Kidney glomerular epithelial cell (primary cell): Measurements from ENCODE around the gene TUT4.

ENCODE experiments used
- DNase-seq: peaks from one replicate; lab custom pipeline; 2025; lab: John Stamatoyannopoulos, UW

TUT4 gene

DNA sequence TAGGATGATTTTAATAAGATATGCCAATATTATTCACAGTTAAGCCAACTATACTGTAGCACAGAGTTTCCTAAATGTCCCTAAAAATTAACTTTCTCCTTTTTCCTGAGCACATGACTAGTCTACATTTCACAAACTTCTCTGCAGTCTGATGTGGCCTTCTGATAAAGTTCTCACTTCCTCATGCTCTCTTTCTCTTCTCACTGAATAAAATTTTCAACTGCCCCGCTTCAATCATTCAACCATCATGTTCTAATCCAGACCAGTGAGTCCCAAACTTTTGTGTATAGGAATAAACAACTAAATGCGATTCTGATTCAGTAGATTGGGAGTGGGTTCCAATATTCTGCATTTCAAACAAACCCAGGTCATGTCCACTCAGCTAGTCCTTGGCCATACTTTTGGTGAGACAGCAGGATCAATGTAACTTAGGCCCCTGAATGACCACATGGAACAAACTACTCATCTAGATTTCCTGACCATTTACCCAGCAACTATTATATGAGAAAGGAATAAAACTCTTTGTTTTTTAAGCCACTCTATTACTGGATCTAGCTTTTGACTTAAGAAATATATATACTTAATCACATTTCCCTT is 20.1 kb downstream of the TUT4 start:
- DNase-seq, result no peak

DNA sequence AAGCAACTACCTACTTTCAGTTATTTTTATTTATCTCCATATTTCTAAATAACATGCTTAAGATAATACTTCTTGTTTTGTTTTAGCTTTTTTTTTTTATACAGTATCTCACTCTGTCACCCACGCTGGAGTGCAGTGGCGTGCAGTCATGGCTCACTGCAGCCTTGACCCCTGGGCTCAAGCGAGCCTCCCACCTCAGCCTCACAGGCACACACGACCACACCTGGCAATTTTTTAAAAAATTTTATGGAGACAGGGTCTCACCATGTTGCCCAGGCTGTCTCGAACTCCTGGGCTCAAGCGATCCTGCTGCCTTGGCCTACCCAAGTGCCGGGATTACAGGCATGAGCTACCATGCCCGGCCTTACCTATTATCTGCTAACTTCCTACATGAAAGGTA is 20.6 kb downstream of the TUT4 start:
- no peak for DNase-seq

DNA sequence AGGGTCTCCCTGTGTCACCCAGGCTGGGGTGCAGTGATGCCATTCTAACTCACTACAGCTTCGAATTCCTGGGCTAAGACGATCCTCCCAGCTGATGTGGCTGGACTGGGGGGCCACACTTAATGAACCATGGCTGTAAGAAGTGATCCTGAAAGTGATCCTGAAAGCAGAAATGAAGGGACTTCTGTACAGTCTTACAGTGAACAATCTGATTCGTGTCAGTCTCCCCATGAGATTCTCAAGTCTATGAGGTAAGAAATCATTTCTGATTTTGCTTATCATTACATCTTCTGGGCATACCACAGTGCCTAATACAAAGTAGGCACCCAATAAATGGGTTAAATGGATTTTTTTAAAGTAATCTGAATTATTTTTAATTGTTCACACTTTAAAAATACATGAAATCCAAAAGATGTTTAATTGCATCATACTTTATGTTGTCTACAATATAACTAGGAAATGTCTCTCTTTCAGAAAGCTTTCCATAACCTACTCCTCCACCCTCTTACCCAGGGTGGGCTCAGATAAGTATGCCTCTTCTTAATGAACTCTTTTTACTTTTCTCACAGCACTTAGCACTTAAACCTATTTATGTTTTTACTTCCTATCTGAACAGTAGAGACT is 21.5 kb downstream of the TUT4 start:
- DNase-seq, result no peak

DNA sequence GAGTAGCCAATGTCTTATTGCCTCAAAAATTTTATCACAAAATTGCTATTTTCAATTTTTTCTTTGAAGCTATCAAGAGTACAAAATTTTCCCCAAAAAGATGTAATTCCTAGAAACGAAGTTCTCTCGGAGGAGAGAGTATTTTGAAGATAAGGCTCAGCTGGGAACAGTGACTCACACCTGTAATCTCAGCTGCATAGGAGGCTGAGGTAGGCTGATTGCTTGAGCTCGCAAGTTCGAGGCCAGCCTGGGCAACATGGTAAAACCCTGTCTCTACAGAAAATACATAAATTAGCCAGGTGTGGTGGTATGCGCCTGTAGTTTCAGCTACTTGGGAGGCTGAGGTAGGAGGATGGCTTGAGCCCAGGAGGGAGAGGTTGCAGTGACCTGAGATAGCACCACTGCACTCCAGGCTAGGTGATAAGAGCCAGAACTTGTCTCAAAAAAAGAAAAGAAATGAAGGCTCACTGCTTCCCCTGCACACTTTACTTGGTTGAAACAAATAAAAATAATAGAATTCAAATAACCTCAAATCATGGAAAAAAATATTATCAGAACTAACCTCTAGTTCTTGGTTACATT is 22.2 kb downstream of the TUT4 start:
- DNase-seq, result no peak

DNA sequence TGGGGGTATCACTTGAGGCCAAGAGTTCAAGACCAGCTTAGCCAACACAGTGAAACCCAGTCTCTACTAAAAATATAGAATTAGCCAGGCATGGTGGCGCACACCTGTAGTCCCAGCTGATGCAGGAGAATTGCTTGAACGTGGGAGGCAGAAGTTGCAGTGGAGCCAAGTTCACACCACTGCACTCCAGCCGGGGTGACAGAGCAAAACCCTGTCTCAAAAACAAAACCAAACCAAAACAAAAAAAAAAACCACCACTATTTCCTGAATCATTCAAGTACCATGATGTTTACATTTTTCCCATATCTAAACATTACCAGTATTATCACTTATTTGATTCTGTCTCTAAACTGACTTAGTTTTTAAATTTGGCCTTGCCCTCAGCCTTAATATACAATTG is 29.5 kb downstream of the TUT4 start:
- DNase-seq, result no peak

DNA sequence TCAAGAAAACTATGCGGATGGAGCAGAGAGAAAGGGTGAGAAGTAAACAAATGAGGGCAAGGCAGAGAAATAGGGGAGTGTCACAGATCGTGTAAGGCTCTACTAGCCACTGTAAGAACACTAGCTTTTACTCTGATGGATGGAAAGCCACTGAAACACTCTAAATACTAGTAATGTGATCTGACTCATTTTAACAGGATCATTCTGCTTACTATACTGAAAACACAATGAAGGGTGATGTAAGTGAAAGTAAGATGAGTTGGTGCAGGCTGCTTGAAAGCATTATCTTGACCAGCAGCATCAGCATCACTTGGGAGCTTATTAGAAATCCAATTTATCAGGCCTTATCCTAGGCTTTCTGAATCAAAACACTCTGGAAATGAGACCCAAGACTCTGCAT is 32.7 kb downstream of the TUT4 start:
- DNase-seq, result peak; percentile 9

DNA sequence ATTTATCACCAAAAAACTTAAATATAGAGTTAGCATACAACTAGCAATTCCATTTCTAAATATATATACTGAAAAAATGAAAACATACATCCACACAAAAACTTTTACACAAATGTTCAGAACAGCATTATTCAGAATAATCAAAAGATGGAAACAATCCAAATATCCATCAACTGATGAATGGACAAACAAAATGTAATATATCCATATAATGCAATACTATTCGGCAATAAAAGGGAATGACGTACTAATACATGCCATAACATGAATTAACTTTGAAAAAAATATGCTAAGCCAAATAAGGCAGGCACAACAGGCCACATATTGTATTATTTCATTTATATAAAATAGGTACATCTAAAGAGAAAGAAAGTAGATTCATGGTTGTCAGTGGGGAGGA is 33.9 kb downstream of the TUT4 start:
- no peak for DNase-seq

DNA sequence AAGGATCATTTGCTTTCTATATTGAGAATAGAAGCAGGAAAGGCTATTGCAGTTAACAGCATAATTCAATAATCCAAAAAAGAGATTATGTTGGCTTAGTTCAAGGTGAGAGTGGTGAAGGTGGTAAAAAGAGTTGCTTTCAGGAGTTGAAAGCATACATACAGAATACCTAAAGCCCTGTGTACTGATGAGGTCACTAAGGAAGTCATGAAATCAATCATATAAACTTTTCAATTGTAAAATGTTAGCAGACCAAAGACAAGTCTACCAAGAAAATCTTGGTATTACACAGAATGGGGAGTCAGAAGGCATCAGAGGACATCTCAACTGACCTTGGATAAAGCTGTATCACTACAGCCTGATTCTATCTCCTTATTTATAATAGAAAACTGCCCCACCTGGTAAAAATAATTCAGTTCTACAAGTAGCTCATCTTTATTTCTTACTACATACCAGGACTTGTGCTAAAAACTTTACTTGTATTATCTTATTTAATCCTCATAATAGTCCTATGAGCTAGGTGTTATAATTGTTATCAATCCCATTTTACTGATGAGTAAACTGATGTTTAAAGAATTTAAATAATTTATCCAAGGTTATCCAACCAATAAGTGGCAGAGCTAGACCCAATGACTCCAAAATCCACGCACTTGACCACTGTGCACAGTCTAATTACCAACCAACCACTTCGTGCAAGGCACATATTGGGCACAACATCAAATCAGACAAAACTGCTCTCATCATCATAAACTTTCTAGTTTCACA is 40.9 kb downstream of the TUT4 start:
- DNase-seq, result no peak

DNA sequence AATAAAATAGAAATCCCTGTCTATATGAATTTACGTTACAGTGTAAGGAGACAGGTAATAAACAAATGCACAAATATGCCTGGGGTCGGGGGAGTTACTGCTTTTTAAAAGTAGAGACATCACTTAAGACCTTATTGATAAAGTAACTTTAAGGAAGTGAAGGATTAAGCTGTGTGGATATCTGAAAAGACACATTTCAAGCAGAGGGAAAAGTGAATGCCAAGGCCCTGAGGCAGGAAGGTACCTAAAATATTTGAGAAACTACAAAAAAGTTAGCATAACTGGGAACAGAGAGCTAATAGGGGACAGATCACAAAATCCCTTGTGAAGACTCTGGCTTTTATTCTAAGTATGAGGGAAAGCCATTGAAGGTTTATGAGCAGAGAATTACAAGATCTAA is 41.5 kb downstream of the TUT4 start:
- no peak for DNase-seq

DNA sequence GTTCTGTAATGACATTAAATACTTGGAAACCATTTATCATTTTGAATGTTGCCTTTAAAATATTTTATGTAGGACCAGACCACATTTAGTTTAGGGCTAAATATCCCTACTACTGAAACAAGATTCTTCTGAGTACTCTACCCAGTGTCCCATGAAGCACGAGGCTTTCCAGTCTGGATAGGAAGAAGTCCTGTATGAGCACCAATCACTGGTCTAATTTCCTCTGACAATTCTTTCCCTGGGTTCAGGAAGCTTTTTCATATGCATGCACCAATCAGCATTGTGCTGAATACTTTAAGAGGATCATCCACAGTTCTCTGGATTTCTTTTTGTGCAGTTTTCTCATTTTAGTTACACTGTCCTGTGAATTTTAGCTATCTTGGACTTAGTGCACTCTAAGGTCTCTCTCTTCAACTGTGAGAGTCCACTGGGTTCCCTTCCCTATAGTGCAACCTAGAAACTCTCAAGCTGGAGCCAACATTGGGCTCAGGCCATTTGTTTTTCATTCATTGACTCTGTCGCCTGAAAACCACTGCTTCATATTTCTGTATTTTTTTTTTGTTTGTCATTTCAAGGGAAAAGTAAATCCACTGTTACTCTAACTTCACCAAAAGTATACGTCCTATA is 45.9 kb downstream of the TUT4 start:
- no peak for DNase-seq

DNA sequence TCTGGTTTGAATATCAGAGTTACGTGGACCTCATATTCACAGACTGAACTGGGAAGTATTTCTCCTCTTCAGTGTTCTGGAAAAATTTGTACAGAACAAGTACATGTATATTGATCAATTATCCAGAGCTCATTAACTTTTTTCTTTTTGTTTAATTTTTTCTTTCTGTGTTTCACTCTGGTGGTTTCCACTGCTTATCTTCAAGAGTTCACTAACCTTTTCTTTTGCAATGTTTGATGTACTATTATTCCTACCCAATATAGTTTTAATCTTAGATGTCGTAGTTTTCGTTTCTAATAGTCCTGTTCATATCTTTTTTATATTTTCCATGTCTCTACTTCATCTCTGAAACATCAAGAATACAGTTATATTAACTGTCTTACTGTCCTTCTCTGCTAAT is 46.5 kb downstream of the TUT4 start:
- no peak for DNase-seq

DNA sequence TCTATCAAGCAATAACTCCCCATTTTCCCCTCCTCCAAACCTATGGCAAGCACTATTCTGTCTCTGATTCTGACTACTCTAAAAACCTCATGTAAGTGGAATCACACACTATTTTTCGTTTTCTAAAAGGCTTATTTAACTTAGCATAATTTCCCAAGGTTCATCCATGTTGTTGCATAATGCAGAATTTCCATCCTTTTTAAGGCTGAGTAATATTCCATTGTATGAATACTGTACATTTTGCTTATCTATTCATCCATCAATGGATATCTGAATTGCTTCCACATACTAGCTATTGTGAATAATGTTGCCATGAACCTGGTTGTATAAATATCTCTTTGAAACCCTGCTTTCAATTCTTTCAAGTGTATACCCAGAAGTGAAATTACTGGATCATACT is 48.2 kb downstream of the TUT4 start:
- no peak for DNase-seq

DNA sequence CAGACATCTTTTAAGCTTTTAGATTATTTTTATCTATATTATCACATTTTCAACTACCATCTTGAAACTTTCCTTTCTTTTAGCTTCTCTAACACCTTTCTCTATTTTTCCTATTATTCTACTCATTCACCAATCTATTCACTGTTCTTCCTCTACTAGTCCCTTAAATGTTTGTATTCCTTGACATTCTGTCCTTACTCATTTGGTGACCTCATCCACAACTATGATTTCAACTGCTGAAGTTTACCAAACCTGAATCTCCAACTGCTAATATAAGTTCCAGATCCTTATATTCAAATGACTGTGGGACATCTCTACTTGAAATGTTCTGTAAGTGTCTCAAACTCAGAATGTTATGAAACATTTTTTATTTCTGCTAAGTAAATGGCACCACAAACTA is 49.2 kb downstream of the TUT4 start:
- no peak for DNase-seq

DNA sequence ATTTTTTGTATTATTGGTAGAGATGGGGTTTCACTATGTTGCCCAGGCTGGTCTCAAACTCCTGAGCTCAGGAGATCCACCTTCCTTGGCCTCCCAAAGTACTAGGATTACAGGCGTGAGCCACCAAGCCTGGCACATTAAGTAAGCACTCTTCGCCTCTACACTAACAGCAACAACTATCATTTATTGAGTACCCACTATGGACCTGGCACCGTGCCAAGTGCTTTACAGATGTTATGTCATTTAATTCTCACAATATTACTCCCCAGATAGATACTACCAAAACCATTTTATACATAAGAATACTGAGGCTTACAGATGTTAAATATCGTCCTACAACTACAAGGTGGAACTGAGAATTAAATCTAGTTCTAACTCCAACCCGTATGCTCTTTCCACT is 50.1 kb downstream of the TUT4 start:
- DNase-seq, result no peak

DNA sequence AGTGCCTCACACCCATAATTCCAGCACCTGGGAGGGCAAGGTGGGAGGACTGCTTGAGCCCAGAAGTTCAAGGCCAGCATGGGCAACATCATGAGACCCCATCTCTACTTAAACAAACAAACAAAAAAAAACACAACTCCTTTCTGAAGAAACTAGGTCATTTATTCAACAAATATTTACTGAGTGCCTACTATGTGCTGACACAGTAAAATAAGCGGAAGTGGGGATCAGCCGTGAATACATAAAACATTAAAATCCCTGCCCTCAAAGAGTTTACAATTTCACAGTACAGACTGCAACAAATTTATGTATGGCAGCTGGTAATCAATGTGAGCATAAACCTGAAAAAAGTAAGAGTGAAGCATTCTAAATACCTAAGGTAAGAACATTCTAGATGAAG is 65.3 kb downstream of the TUT4 start:
- no peak for DNase-seq

DNA sequence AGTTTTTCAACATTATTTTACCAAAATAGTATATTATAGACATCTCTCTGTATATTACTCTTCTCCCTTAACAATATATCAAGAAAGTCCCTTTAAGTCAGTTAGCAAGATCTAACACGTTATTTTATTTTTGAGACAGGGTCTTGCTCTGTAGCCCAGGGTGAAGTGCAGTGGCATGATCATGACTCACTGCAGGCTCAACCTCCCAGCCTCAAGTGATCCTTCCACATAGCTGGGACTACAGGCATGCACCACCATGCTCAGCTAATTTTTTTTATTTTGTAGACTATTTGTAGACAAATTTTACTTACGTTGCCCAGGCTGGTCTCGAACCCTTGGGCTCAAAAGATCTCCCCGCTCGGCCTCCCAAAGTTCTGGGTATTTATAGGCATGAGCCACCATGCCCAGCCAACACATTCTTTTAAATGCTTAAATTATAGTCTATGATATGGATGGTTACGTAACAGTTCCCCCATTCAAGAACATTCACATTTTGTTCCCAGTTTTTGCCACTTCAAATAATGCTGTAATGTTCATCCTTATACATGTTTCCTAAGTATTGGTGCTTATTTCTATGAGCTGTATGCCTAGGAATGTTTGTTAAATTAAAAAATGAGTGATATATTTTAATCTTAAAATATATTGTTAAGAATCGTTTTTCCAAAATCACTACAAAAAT is 70.4 kb downstream of the TUT4 start:
- no peak for DNase-seq

DNA sequence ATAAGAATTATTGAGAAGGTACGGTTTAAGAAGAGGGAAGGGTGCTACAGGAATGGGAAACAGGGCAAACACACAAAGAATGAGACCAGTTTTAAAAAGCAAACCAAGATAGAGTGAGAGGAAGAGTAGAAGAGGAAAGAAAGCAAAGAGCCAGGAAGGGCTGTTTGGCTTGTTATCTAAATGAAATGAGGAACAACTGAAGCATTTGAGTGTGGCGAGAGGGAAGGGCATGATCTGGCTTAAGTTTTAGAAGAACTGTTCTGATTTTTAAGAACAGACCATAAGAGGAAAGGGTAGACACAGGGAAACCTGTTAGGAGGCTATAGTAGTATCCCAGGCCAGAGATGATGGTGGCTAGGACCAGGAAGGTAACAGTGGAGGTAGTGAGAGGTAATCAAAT is 73.8 kb downstream of the TUT4 start:
- DNase-seq, result no peak

DNA sequence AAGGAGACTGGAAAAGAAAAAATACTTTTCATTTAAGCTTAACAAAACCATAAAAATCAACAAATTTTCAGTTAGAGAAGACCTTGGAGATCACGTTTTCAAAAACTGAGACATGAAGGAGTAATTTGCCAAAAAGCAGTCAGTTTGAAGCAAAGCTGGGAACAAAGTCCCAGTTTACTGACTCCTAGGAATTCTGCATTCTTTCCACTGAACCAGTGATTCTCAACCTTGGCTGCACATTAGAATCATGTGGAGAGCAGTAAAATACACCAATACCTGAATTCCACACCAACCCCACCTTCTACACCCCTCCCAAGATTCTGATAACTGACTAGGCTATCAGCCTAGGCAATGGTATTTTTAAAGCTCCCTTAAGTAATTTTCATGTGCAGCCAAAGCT is 75.0 kb downstream of the TUT4 start:
- no peak for DNase-seq

DNA sequence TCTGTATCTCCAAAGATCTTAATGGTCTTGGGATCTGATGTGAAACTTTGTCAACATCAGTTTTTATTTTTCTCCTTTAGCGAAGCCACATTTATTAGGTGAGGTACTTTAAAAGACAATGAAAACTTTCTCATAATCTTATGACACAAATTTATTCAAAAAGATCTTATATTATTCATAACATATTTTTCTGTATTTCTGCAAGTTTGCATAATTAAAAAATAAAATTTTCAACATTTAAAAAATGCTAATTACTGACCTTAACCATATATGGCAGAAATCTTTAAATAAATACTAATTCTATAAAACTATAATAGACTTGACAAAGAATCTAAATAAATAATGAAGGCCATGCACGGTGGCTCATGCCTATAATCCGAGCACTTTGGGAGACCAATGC is 75.9 kb downstream of the TUT4 start:
- no peak for DNase-seq

DNA sequence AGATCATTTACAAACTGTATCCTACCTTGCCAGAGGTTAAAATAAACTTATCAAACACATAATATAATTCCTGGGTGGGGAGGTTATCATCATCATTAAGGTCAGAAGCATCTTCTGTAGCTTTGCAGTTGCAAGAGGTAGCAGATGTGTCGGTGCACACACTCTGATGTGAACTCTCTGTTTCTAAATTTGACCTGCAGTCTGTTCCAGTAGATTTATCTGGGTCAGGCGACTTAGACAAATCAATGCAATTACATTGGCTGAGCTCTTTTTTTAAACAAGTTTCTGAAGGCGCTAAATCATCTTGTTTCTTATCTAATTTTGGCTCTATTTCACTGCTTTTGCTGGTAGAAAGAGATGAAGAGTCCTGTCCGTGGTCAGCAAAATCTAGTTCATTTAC is 78.1 kb downstream of the TUT4 start:
- DNase-seq, result no peak

DNA sequence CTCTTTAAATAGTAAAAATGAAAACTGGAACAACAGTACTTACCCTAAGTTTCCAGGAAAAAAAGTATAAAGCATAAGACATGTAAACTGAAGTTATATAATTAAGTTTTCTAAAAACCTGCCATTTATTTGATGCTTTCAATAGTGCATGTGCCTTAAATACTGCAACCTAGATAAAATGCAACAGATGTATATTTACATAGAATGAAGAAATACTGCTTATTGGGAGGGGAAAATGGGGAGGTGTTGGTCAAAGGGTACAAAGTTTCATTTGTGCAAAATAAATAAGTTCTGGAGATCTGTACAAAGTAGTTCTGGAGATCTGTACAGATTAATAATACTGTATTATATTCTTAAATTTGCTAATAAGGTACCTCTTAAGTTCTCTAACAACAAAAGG is 79.9 kb downstream of the TUT4 start:
- no peak for DNase-seq

DNA sequence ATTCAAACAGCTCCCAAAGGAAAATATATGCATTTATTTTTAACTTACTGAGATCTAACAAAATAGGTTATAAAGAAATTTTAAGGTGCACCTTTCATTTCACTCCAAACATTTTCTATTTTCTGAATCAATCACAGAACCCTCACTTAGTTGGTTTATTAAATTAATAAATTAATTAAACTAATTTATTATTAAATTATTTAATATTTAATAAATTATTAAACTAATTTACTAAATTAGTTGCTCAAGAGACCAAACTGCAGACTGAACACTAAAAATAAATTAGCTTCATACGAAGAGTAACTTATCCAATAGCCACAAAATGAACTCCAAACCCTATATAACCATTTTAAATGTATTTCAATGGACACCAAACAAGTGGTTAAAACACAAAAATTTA is 80.5 kb downstream of the TUT4 start:
- no peak for DNase-seq
